K562 (cell line): ENCODE data around the gene GLT8D2.

ENCODE experiments used
- CTCF ChIP-seq, 3 experiments: IDR thresholded peaks in 2 of 3; conservative IDR thresholded peaks in 1 of 3; 2 replicates each; pipeline ENCODE4 v1.5.1; 2011 to 2012; ENCODE audit warnings: low read length in 3 of 3, mild to moderate bottlenecking in 3 of 3, control low read depth in 2 of 3, improper control_type of control experiment in 1 of 3, inconsistent platforms in 1 of 3, low read depth in 1 of 3, mixed read lengths in 1 of 3, moderate library complexity in 1 of 3; ENCODE audit not compliant: insufficient read depth in 2 of 3
- RBM25 ChIP-seq: fragments of 200-400 bp; formaldehyde crosslinking; IDR thresholded peaks from 2 replicates; pipeline ENCODE4 v1.6.1; 2018; ENCODE audit warnings: low read length, low read depth, moderate library complexity; ENCODE audit not compliant: severe bottlenecking
- TCF7L2 ChIP-seq: fragments of 150-350 bp; IDR thresholded peaks from 2 replicates; pipeline ENCODE4 v1.6.1; 2016; ENCODE audit warnings: low read depth, mild to moderate bottlenecking, low read length, moderate library complexity

GRCh38 chr12:104006929-104007328 is 43.1 kb downstream of the GLT8D2 start:
- TF ChIP-seq TCF7L2 (no peak), RBM25 (no peak), CTCF (IDR thresholded peaks at IDR 0.05 in 2 of 3, conservative IDR thresholded peaks at IDR 0.05 in 1 of 3; ENCODE audit: insufficient read depth in 2 of 3, low read depth in 1 of 3, low read length in 3 of 3) (no peak)
